GM12878 (cell line): Measurements from ENCODE around the gene CCDC194. TPM values are rescaled to one million over a fixed set of nuclear protein-coding genes. Genes with fewer than 3 reads are reported as not detected.

ENCODE experiments used
- ATAC-seq: fragments of 200-7000 bp; cut with Tn5 transposase; 3 replicates; pipeline ENCODE4 v1.9.1; 2020; ENCODE audit warnings: mild to moderate bottlenecking, moderate library complexity
- BruUV-seq: library from RNA; stranded (reverse); fragments of 400-500 nt; replicated peaks from 2 replicates; lab custom pipeline; 2021; lab: Mats Ljungman, UMichigan
- CTCF ChIA-PET: fragments of 300-600 bp; sonication (Branson Sonifier 250); formaldehyde crosslinking; extraction: SDS; loops from one replicate; lab custom pipeline; 2021; ENCODE audit warnings: inconsistent platforms; lab: Yijun Ruan, JAX
- POLR2A ChIA-PET: fragments of 350-600 bp; formaldehyde crosslinking; extraction: SDS; loops from one replicate; lab custom pipeline; 2021; ENCODE audit warnings: inconsistent platforms; lab: Charles Lee
- RAD21 ChIA-PET: fragments of 300-600 bp; sonication (Branson Sonifier 250); formaldehyde crosslinking; loops from one replicate; lab custom pipeline; 2023; ENCODE audit warnings: antibody characterized with exemption; ENCODE audit not compliant: unreplicated experiment; lab: Charles Lee
- SMC1A ChIA-PET: fragments of 300-600 bp; sonication (Branson Sonifier 250); formaldehyde crosslinking; loops from one replicate; lab custom pipeline; 2023; ENCODE audit not compliant: unreplicated experiment, uncharacterized antibody; lab: Charles Lee
- DNase-seq: peaks from one replicate; pipeline ENCODE4 v3.0.0-alpha.2; 2011; ENCODE audit warnings: low read depth, low spot score
- FAIRE-seq: peaks from 3 replicates; lab custom pipeline; 2011; peaks lifted over from hg19 to GRCh38; lab: Jason Lieb, UNC
- H2AFZ ChIP-seq: 2 replicates; pipeline ENCODE4 v1.6.0; 2011; ENCODE audit warnings: low read depth, low read length, control low read depth; ENCODE audit not compliant: control insufficient read depth
- H3K27ac ChIP-seq: 2 replicates; pipeline ENCODE4 v1.5.1; 2011; ENCODE audit warnings: control low read depth; ENCODE audit not compliant: control insufficient read depth, insufficient read depth
- H3K27me3 ChIP-seq, 2 experiments: replicated peaks in 1 of 2; 2 replicates each; pipeline versions ENCODE4 v1.6.0 to v1.6.1; 2011; ENCODE audit warnings: low read length in 1 of 2; ENCODE audit not compliant: control insufficient read depth in 2 of 2, insufficient read depth in 2 of 2
- H3K36me3 ChIP-seq, 2 experiments: 2 replicates each; pipeline ENCODE4 v1.5.1; 2011; ENCODE audit warnings: low read length in 1 of 2; ENCODE audit not compliant: control insufficient read depth in 2 of 2, insufficient read depth in 2 of 2
- H3K4me1 ChIP-seq: 2 replicates; pipeline ENCODE4 v1.6.1; 2011; ENCODE audit warnings: mild to moderate bottlenecking, low read length, moderate library complexity, mixed read lengths; ENCODE audit not compliant: control insufficient read depth, insufficient read depth
- H3K4me2 ChIP-seq: 2 replicates; pipeline ENCODE4 v1.6.0; 2011; ENCODE audit warnings: control low read depth; ENCODE audit not compliant: control insufficient read depth, insufficient read depth
- H3K4me3 ChIP-seq: fragments of 200-600 bp; sonication (generic); 2 replicates; pipeline ENCODE4 v1.5.1; 2016
- H3K79me2 ChIP-seq: 2 replicates; pipeline ENCODE4 v1.6.0; 2011; ENCODE audit warnings: low read length; ENCODE audit not compliant: control insufficient read depth, insufficient read depth
- H3K9ac ChIP-seq: 2 replicates; pipeline ENCODE4 v1.8.0; 2011; ENCODE audit warnings: low read length, control low read depth, mixed read lengths; ENCODE audit not compliant: control insufficient read depth, insufficient read depth
- H3K9me3 ChIP-seq: replicated peaks from 3 replicates; pipeline ENCODE4 v1.5.1; 2011; ENCODE audit warnings: mild to moderate bottlenecking, low read length; ENCODE audit not compliant: control insufficient read depth, insufficient read depth
- H4K20me1 ChIP-seq: 2 replicates; pipeline ENCODE4 v1.6.0; 2011; ENCODE audit not compliant: control insufficient read depth, insufficient read depth
- EED ChIP-seq: sonication (generic); IDR thresholded peaks from 2 replicates; pipeline ENCODE4 v1.6.1; 2016; ENCODE audit warnings: antibody characterized with exemption, low read depth
- IKZF1 ChIP-seq: fragments of 450-650 bp; conservative IDR thresholded peaks from 2 replicates; pipeline ENCODE4 v1.6.1; 2017; ENCODE audit warnings: antibody characterized with exemption, mild to moderate bottlenecking
- MTA2 ChIP-seq: fragments of 450-650 bp; IDR thresholded peaks from 2 replicates; pipeline ENCODE4 v1.6.1; 2016; ENCODE audit warnings: low read depth, mild to moderate bottlenecking, moderate library complexity
- NR2C2 ChIP-seq: IDR thresholded peaks from 2 replicates; pipeline ENCODE4 v1.6.1; 2011; ENCODE audit warnings: borderline replicate concordance, low read depth; ENCODE audit not compliant: control insufficient read depth, insufficient read length
- PAX8 ChIP-seq: fragments of 450-650 bp; IDR thresholded peaks from 2 replicates; pipeline ENCODE4 v1.6.1; 2017; ENCODE audit warnings: mild to moderate bottlenecking, moderate library complexity
- POLR2A ChIP-seq: IDR thresholded peaks from 2 replicates; pipeline ENCODE4 v1.6.1; 2011; ENCODE audit warnings: low read depth, mild to moderate bottlenecking, low read length
- POLR2AphosphoS5 ChIP-seq: IDR thresholded peaks from 2 replicates; pipeline ENCODE4 v1.6.1; 2011; ENCODE audit warnings: mild to moderate bottlenecking, low read length, inconsistent platforms
- RB1 ChIP-seq: fragments of 450-650 bp; formaldehyde crosslinking; IDR thresholded peaks from 2 replicates; pipeline ENCODE4 v1.6.1; 2017; ENCODE audit warnings: mild to moderate bottlenecking, borderline replicate concordance
- RBBP5 ChIP-seq: fragments of 200-600 bp; sonication (generic); conservative IDR thresholded peaks from 2 replicates; pipeline ENCODE4 v1.6.1; 2016
- SMAD5 ChIP-seq: IDR thresholded peaks from 2 replicates; pipeline ENCODE4 v1.6.1; 2016; ENCODE audit warnings: antibody characterized with exemption, low read depth
- SREBF2 ChIP-seq: IDR thresholded peaks from 2 replicates; pipeline ENCODE4 v1.6.1; 2012; ENCODE audit warnings: mild to moderate bottlenecking, low read length
- YBX1 ChIP-seq: fragments of 450-650 bp; IDR thresholded peaks from 2 replicates; pipeline ENCODE4 v1.6.1; 2016; ENCODE audit warnings: antibody characterized with exemption
- YY1 ChIP-seq: IDR thresholded peaks from 2 replicates; pipeline ENCODE4 v1.6.1; 2011; ENCODE audit warnings: low read depth, mild to moderate bottlenecking, low read length
- WGBS: methylation state at CpG from one replicate; pipeline ENCODE4 v1.1.6; 2016; ENCODE audit warnings: low lambda C conversion rate; ENCODE audit not compliant: insufficient replicate concordance, insufficient coverage; ENCODE audit errors: missing lambda C conversion rate; 5-methylcytosine and 5-hydroxymethylcytosine counted together
- in situ Hi-C: fragments of 300-500 bp; cut with MboI; formaldehyde crosslinking; loops from 9 replicates; pipeline ENCODE4 v1.14.3; 2018; ENCODE audit warnings: mixed read lengths
- intact Hi-C: fragments of 100-400 bp; cut with micrococcal nuclease; formaldehyde crosslinking; loops from one replicate; pipeline ENCODE4 v1.14.2; 2022; ENCODE audit not compliant: unreplicated experiment
- polyA plus RNA-seq, 11 experiments: library from polyadenylated mRNA; depleted of rRNA in 4 of 11; unstranded in 6 of 11; stranded (reverse) in 5 of 11; fragments of >200 nt; fragmentation: Nextera tagmentation in 4 of 11; fragmentation: Illumina TruSeq in 1 of 11; extraction: Ambion mirVana in 4 of 11; extraction: Trizol in 1 of 11; gene quantifications; 1 replicate in 1 of 11; 2 replicates in 10 of 11; pipeline versions ENCODE4 v1.2.1 to v1.2.3, GENCODE V29; 2011 to 2016; ENCODE audit warnings: inconsistent platforms in 2 of 11, missing spikeins in 2 of 11, low read depth in 1 of 11
- total RNA-seq, 4 experiments: library from RNA; depleted of rRNA in 3 of 4; stranded (reverse); fragments of >200 nt in 3 of 4; fragmentation: Illumina TruSeq in 1 of 4; extraction: Trizol in 1 of 4; gene quantifications; 2 replicates each; pipeline versions ENCODE4 v1.2.1 to v1.2.3, GENCODE V29; 2013 to 2021
- TF ChIP-seq, protein P1 (sequence below): IDR thresholded peaks from 2 replicates; pipeline ENCODE4 v1.6.1; 2011; ENCODE audit warnings: borderline replicate concordance, low read depth, mild to moderate bottlenecking, moderate library complexity, mixed read lengths, low read length; ENCODE audit not compliant: insufficient read depth; ENCODE audit errors: extremely low read length
- TF ChIP-seq, protein P2 (sequence below): fragments of 450-650 bp; IDR thresholded peaks from 2 replicates; pipeline ENCODE4 v1.6.1; 2017; ENCODE audit warnings: mild to moderate bottlenecking, low read depth, inconsistent platforms; ENCODE audit not compliant: poor library complexity, severe bottlenecking
- TF ChIP-seq, protein P3 (sequence below): fragments of 450-650 bp; IDR thresholded peaks from 2 replicates; pipeline ENCODE4 v1.6.1; 2017; ENCODE audit warnings: borderline replicate concordance
- TF ChIP-seq, protein P4 (sequence below): IDR thresholded peaks from 2 replicates; pipeline ENCODE4 v1.6.1; 2012; ENCODE audit warnings: low read depth, low read length, improper control_type of control experiment
- TF ChIP-seq, protein P5 (sequence below): fragments of 450-650 bp; IDR thresholded peaks from 2 replicates; pipeline ENCODE4 v1.6.1; 2017; ENCODE audit warnings: mild to moderate bottlenecking

CCDC194 gene
- total and polyA plus RNA-seq, 10 of the 15 experiments (the other 5 are each of a cell fraction or from before 2014, with no cell fraction given), result 0.07 to 3.4 (median 0.97) TPM

DNA sequence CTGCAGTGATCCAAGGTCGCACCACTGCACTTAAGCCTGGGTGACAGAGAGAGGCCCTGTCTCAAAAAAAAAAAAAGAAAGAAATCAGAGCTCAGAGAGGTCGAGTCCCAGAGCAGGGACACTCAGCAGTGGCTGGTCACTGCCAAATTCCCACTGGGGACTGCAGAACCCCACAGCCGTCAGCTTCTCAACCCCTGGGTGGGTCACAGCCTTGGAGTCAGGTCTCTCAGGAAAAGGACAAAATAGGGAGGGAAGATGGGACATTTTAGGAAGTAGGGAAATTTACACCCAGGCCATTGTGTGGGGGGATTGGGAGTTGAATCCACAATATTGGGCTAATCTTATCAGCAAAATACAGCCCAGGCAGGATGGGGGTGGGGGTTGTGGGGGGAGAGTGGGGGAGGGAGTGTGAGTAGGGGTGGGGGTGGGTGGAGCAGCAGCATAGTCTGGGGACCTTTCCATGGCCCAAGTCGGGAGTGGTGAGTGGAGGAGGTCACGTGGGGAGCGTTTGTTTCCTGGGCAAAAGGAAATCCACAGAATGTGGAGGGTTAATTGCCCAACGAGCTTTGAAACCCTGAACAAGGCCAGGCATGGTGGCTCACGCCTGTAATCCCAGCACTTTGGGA is 5.0 kb upstream of the CCDC194 start:
- in situ Hi-C loops, result loop anchor here (5.0 kb wide), 1 partner anchor 68 kb away; no protein-coding TSS in a partner anchor
- H3K4me1 ChIP-seq, result peaks cover 6% of the 10 kb centered on the region
- CTCF ChIA-PET, result interaction anchor here (0.6 to 2.2 kb wide), 3 partner anchors 13 to 93 kb away, joined by 3 to 7 read pairs (median 3); no protein-coding TSS in a partner anchor
- TF ChIP-seq, protein P1, sequence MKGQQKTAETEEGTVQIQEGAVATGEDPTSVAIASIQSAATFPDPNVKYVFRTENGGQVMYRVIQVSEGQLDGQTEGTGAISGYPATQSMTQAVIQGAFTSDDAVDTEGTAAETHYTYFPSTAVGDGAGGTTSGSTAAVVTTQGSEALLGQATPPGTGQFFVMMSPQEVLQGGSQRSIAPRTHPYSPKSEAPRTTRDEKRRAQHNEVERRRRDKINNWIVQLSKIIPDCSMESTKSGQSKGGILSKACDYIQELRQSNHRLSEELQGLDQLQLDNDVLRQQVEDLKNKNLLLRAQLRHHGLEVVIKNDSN, result no peak
- TF ChIP-seq YY1 (no peak), POLR2A (no peak), SMAD5 (no peak), NR2C2 (no peak), YBX1 (no peak), SREBF2 (no peak), EED (no peak), RBBP5 (no peak), POLR2AphosphoS5 (no peak), PAX8 (no peak), IKZF1 (no peak), MTA2 (no peak), RB1 (no peak)
- TF ChIP-seq, protein P2, sequence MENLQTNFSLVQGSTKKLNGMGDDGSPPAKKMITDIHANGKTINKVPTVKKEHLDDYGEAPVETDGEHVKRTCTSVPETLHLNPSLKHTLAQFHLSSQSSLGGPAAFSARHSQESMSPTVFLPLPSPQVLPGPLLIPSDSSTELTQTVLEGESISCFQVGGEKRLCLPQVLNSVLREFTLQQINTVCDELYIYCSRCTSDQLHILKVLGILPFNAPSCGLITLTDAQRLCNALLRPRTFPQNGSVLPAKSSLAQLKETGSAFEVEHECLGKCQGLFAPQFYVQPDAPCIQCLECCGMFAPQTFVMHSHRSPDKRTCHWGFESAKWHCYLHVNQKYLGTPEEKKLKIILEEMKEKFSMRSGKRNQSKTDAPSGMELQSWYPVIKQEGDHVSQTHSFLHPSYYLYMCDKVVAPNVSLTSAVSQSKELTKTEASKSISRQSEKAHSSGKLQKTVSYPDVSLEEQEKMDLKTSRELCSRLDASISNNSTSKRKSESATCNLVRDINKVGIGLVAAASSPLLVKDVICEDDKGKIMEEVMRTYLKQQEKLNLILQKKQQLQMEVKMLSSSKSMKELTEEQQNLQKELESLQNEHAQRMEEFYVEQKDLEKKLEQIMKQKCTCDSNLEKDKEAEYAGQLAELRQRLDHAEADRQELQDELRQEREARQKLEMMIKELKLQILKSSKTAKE, result no peak
- TF ChIP-seq, protein P3, sequence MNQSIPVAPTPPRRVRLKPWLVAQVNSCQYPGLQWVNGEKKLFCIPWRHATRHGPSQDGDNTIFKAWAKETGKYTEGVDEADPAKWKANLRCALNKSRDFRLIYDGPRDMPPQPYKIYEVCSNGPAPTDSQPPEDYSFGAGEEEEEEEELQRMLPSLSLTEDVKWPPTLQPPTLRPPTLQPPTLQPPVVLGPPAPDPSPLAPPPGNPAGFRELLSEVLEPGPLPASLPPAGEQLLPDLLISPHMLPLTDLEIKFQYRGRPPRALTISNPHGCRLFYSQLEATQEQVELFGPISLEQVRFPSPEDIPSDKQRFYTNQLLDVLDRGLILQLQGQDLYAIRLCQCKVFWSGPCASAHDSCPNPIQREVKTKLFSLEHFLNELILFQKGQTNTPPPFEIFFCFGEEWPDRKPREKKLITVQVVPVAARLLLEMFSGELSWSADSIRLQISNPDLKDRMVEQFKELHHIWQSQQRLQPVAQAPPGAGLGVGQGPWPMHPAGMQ, result no peak
- TF ChIP-seq, protein P4, sequence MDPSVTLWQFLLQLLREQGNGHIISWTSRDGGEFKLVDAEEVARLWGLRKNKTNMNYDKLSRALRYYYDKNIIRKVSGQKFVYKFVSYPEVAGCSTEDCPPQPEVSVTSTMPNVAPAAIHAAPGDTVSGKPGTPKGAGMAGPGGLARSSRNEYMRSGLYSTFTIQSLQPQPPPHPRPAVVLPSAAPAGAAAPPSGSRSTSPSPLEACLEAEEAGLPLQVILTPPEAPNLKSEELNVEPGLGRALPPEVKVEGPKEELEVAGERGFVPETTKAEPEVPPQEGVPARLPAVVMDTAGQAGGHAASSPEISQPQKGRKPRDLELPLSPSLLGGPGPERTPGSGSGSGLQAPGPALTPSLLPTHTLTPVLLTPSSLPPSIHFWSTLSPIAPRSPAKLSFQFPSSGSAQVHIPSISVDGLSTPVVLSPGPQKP, result no peak
- TF ChIP-seq, protein P5, sequence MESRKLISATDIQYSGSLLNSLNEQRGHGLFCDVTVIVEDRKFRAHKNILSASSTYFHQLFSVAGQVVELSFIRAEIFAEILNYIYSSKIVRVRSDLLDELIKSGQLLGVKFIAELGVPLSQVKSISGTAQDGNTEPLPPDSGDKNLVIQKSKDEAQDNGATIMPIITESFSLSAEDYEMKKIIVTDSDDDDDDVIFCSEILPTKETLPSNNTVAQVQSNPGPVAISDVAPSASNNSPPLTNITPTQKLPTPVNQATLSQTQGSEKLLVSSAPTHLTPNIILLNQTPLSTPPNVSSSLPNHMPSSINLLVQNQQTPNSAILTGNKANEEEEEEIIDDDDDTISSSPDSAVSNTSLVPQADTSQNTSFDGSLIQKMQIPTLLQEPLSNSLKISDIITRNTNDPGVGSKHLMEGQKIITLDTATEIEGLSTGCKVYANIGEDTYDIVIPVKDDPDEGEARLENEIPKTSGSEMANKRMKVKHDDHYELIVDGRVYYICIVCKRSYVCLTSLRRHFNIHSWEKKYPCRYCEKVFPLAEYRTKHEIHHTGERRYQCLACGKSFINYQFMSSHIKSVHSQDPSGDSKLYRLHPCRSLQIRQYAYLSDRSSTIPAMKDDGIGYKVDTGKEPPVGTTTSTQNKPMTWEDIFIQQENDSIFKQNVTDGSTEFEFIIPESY, result no peak

More for the DNA sequence above, 5.0 kb upstream of the CCDC194 start:
- BruUV-seq, result no TSS peak
- no peak overlapping the region for H3K4me3 ChIP-seq
- no peak overlapping the region for H3K9ac ChIP-seq
- WGBS, result 69% methylated on average over 8 of the region's 8 CpGs
- peaks cover 19% of the 10 kb centered on the region for H3K79me2 ChIP-seq
- no peak overlapping the region for H2AFZ ChIP-seq
- no peaks in the 10 kb centered on the region for H3K27me3 ChIP-seq
- SMC1A ChIA-PET, result interaction anchor here (1.0 kb wide), 1 partner anchor 20 kb away, joined by 3 read pairs; no protein-coding TSS in a partner anchor
- peaks cover 3% of the 10 kb centered on the region; the same call in 1 of the 2 replicates for H4K20me1 ChIP-seq
- peaks cover 14 to 27% of the 10 kb centered on the region in 2 experiments for H3K36me3 ChIP-seq
- H3K27ac ChIP-seq, result no peak overlapping the region
- intact Hi-C loops, result no loop called here
- POLR2A ChIA-PET, result interaction anchor here (0.6 kb wide), 1 partner anchor 924 kb away, joined by 3 read pairs; the partner anchor contains the start of gene LSM4
- no peaks in the 10 kb centered on the region for H3K9me3 ChIP-seq
- RAD21 ChIA-PET, result interaction anchor here (0.6 kb wide), 1 partner anchor 367 kb away, joined by 3 read pairs; no protein-coding TSS in a partner anchor
- FAIRE-seq, result no peak
- H3K4me2 ChIP-seq, result no peak overlapping the region
- DNase-seq, result no peak
- ATAC-seq, result no peak
